B cell (primary cell): ENCODE data around the gene C1QTNF12. TPM values are rescaled to one million over a fixed set of nuclear protein-coding genes. Genes with fewer than 3 reads are reported as not detected.
A peak's percentile ranks its signal among the peaks of the same experiment; 100 is the strongest.

ENCODE experiments used
- ATAC-seq: fragments of 200-7000 bp; cut with Tn5 transposase; one replicate; pipeline ENCODE4 v1.10.0; 2021; ENCODE audit warnings: low read depth, mild to moderate bottlenecking, moderate number of reproducible peaks, moderate library complexity
- CTCF ChIA-PET: fragments of 350-600 bp; sonication (Branson Sonifier 250); formaldehyde crosslinking; loops from one replicate; lab custom pipeline; 2021; ENCODE audit warnings: antibody characterized with exemption, inconsistent platforms; lab: Charles Lee
- POLR2A ChIA-PET: fragments of 350-600 bp; sonication (Branson Sonifier 250); formaldehyde crosslinking; loops from one replicate; lab custom pipeline; 2021; ENCODE audit warnings: antibody characterized with exemption; lab: Charles Lee
- DNase-seq: peaks from one replicate; pipeline ENCODE4 v3.0.0; 2013
- H2AFZ ChIP-seq: 2 replicates; pipeline ENCODE4 v1.6.1; 2012; ENCODE audit warnings: mild to moderate bottlenecking, low read depth, low read length; ENCODE audit not compliant: insufficient read depth, poor library complexity, severe bottlenecking
- H3K27ac ChIP-seq, 2 donors: 1 replicate in 1 of 2; 2 replicates in 1 of 2; pipeline ENCODE4 v1.5.1; 2012 to 2013; ENCODE audit warnings: low read length in 2 of 2, mild to moderate bottlenecking in 2 of 2, moderate library complexity in 1 of 2
- H3K27me3 ChIP-seq, 4 experiments: fragments of 200-600 bp in 1 of 4; sonication (generic) in 1 of 4; replicated peaks in 1 of 4; 1 replicate in 2 of 4; 2 replicates in 2 of 4; pipeline versions ENCODE4 v1.6.1 to v1.7.0; 2013 to 2016; ENCODE audit warnings: low read length in 3 of 4, mild to moderate bottlenecking in 2 of 4, mixed read lengths in 1 of 4, moderate library complexity in 1 of 4; ENCODE audit not compliant: insufficient read depth in 4 of 4, control insufficient read depth in 3 of 4; ENCODE audit errors: control extremely low read depth in 1 of 4
- H3K36me3 ChIP-seq, 2 experiments: replicated peaks in 1 of 2; 1 replicate in 1 of 2; 2 replicates in 1 of 2; pipeline versions ENCODE4 v1.6.1 to v1.7.1; 2013; ENCODE audit warnings: low read length in 1 of 2; ENCODE audit not compliant: insufficient read depth in 2 of 2, control insufficient read depth in 1 of 2; ENCODE audit errors: control extremely low read depth in 1 of 2, extremely low read depth in 1 of 2
- H3K4me1 ChIP-seq, 2 donors: fragments of 200-600 bp in 1 of 2; sonication (generic) in 1 of 2; 1 replicate in 1 of 2; 2 replicates in 1 of 2; pipeline versions ENCODE4 v1.5.1 to v1.6.1; 2013 to 2017; ENCODE audit warnings: low read length in 2 of 2; ENCODE audit not compliant: control insufficient read depth in 2 of 2, insufficient read depth in 2 of 2
- H3K4me2 ChIP-seq: replicated peaks from 2 replicates; pipeline ENCODE3; 2012; ENCODE audit warnings: mild to moderate bottlenecking, low read depth, low read length; ENCODE audit not compliant: poor library complexity, severe bottlenecking
- H3K4me3 ChIP-seq, 5 experiments: fragments of 200-600 bp in 1 of 5; sonication (generic) in 1 of 5; 1 replicate in 3 of 5; 2 replicates in 2 of 5; pipeline versions ENCODE4 v1.5.1 to v1.7.0; 2011 to 2016; ENCODE audit warnings: low read length in 4 of 5, mild to moderate bottlenecking in 4 of 5, low read depth in 2 of 5, control low read depth in 1 of 5, moderate library complexity in 1 of 5; ENCODE audit not compliant: insufficient read depth in 1 of 5; ENCODE audit errors: control extremely low read depth in 1 of 5, extremely low read depth in 1 of 5
- H3K79me2 ChIP-seq: fragments of 200-600 bp; sonication (generic); one replicate; pipeline ENCODE4 v1.6.0; 2016; ENCODE audit warnings: low read length; ENCODE audit not compliant: control insufficient read depth, insufficient read depth
- H3K9ac ChIP-seq: fragments of 200-600 bp; sonication (generic); 2 replicates; pipeline ENCODE4 v1.6.1; 2017; ENCODE audit warnings: mild to moderate bottlenecking, low read length, moderate library complexity
- H3K9me3 ChIP-seq, 3 donors: one replicate each; pipeline versions ENCODE4 v1.6.1 to v1.7.1; 2013; ENCODE audit warnings: low read length in 2 of 3; ENCODE audit not compliant: control insufficient read depth in 2 of 3, insufficient read depth in 1 of 3; ENCODE audit errors: control extremely low read depth in 1 of 3
- H4K20me1 ChIP-seq: 2 replicates; pipeline ENCODE4 v1.6.0; 2012; ENCODE audit warnings: mild to moderate bottlenecking, low read length; ENCODE audit not compliant: insufficient read depth, control insufficient read depth, poor library complexity, severe bottlenecking
- H3K27ac Mint-ChIP-seq: one replicate; pipeline ENCODE4 v1.8.0; 2021; ENCODE audit warnings: mixed read lengths
- H3K27me3 Mint-ChIP-seq: one replicate; pipeline ENCODE4 v1.8.0; 2021; ENCODE audit warnings: mixed read lengths
- H3K4me1 Mint-ChIP-seq: one replicate; pipeline ENCODE4 v1.8.0; 2021; ENCODE audit warnings: mixed read lengths
- H3K4me3 Mint-ChIP-seq: one replicate; pipeline ENCODE4 v1.8.0; 2021; ENCODE audit warnings: mixed read lengths
- H3K9me3 Mint-ChIP-seq: one replicate; pipeline ENCODE4 v1.8.0; 2022; ENCODE audit warnings: mixed read lengths; ENCODE audit not compliant: insufficient read depth
- EZH2 ChIP-seq: IDR thresholded peaks from 2 replicates; pipeline ENCODE4 v1.6.1; 2012; ENCODE audit warnings: borderline replicate concordance, low read depth, mild to moderate bottlenecking, moderate library complexity, low read length; ENCODE audit not compliant: insufficient read depth, poor library complexity, severe bottlenecking
- WGBS: methylation state at CpG from one replicate; pipeline ENCODE4 v1.1.5; 2013; ENCODE audit warnings: missing lambda C conversion rate; ENCODE audit not compliant: insufficient coverage; 5-methylcytosine and 5-hydroxymethylcytosine counted together
- intact Hi-C: fragments of 100-400 bp; cut with micrococcal nuclease; formaldehyde crosslinking; loops from one replicate; pipeline ENCODE4 v1.10.0; 2022
- polyA plus RNA-seq: library from polyadenylated mRNA; depleted of rRNA; stranded (reverse); fragments of >200 nt; gene quantifications from 2 replicates; pipeline ENCODE4 v1.2.3, GENCODE V29; 2012
- total RNA-seq, 2 donors: library from RNA; stranded (reverse); fragments of 120-200 nt in 1 of 2; gene quantifications; 1 replicate in 1 of 2; 2 replicates in 1 of 2; pipeline versions ENCODE4 v1.2.3 to v1.2.4, GENCODE V29; 2013 to 2022
- TF ChIP-seq, protein P1 (sequence below): fragments of 200-600 bp; IDR thresholded peaks from one replicate; pipeline ENCODE4 v1.8.0; 2022; ENCODE audit warnings: antibody characterized with exemption, mild to moderate bottlenecking

The C1QTNF12 gene
- total and polyA plus RNA-seq, 2 donors (not counting 1 experiment from before 2014, with no cell fraction given): 1.2 to 3.2 TPM

- no peak for TF ChIP-seq EZH2
- TF ChIP-seq, protein P1, sequence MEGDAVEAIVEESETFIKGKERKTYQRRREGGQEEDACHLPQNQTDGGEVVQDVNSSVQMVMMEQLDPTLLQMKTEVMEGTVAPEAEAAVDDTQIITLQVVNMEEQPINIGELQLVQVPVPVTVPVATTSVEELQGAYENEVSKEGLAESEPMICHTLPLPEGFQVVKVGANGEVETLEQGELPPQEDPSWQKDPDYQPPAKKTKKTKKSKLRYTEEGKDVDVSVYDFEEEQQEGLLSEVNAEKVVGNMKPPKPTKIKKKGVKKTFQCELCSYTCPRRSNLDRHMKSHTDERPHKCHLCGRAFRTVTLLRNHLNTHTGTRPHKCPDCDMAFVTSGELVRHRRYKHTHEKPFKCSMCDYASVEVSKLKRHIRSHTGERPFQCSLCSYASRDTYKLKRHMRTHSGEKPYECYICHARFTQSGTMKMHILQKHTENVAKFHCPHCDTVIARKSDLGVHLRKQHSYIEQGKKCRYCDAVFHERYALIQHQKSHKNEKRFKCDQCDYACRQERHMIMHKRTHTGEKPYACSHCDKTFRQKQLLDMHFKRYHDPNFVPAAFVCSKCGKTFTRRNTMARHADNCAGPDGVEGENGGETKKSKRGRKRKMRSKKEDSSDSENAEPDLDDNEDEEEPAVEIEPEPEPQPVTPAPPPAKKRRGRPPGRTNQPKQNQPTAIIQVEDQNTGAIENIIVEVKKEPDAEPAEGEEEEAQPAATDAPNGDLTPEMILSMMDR: no peak
- Histone ChIP-seq H3K9me3 (peaks cover 0 to 5% (median 0%) of the 10 kb centered on the region in 3 donors), H3K27ac (no peak overlapping the region), H3K4me1 (peaks cover 23 to 24% of the 10 kb centered on the region in 2 donors), H3K4me3 (no peak overlapping the region), H3K36me3 (peaks cover 0 to 8% of the 10 kb centered on the region in 2 experiments), H3K4me2 (peak overlapping the region; percentile 58), H3K9ac (no peak overlapping the region), H3K79me2 (peaks cover 22% of the 10 kb centered on the region), H2AFZ (no peak overlapping the region), H3K27me3 (peaks cover 0 to 36% (median 8%) of the 10 kb centered on the region in 4 experiments), H4K20me1 (peaks cover 24% of the 10 kb centered on the region)
- H3K4me1 Mint-ChIP-seq: peaks cover 26% of the 10 kb centered on the region
- intact Hi-C loops: loop anchor here (10.0 kb wide), 1 partner anchor 202 kb away; no protein-coding TSS in a partner anchor
- H3K27me3 Mint-ChIP-seq: no peaks in the 10 kb centered on the region
- POLR2A ChIA-PET: interaction anchor here (1.6 kb wide), 1 partner anchor 115 kb away, joined by 3 read pairs; no protein-coding TSS in a partner anchor
- CTCF ChIA-PET: interaction anchor here (2.8 kb wide), 1 partner anchor 115 kb away, joined by 19 read pairs; no protein-coding TSS in a partner anchor
- no peak for DNase-seq
- WGBS: 63% methylated on average over 29 of the region's 34 CpGs
- H3K4me3 Mint-ChIP-seq: peak overlapping the region; percentile 29
- no peak overlapping the region for H3K27ac Mint-ChIP-seq
- ATAC-seq: peak; percentile 26
- no peaks in the 10 kb centered on the region for H3K9me3 Mint-ChIP-seq
Observed at GRCh38 chr1:1236945-1237873, 9.3 kb downstream of the C1QTNF12 start.
